GM21786 (cell line): ENCODE measurements around the gene MARCHF5.
"Not testable (repeated sequence)": the region's sequence is repeated elsewhere in the genome, so short reads cannot be mapped to it uniquely, and the experiment has no call there.

Experiments used
- ATAC-seq: cut with Tn5 transposase; IDR thresholded peaks from one replicate; pipeline ENCODE4 v1.9.1; 2021; ENCODE audit not compliant: unreplicated experiment

Gene MARCHF5

DNA sequence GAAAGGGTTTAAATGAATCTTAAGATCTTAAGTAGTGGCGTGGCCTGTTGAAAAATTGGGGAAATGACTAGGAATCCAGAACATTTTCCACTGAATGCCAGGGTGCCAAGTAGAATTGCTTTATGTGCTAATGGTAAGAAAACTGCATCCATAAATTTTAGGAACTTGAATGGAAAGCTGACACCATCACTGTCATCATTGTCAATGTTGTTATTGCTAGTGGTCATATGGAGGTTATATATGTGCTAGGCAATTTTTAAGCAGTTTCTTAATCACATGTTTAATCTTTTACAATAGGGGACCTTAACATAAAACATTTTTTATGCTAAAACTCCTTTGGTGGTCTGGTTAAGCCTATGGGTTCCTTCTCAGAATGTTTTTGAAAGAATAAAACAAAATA is 13.1 kb downstream of the MARCHF5 start:
- no peak for ATAC-seq

DNA sequence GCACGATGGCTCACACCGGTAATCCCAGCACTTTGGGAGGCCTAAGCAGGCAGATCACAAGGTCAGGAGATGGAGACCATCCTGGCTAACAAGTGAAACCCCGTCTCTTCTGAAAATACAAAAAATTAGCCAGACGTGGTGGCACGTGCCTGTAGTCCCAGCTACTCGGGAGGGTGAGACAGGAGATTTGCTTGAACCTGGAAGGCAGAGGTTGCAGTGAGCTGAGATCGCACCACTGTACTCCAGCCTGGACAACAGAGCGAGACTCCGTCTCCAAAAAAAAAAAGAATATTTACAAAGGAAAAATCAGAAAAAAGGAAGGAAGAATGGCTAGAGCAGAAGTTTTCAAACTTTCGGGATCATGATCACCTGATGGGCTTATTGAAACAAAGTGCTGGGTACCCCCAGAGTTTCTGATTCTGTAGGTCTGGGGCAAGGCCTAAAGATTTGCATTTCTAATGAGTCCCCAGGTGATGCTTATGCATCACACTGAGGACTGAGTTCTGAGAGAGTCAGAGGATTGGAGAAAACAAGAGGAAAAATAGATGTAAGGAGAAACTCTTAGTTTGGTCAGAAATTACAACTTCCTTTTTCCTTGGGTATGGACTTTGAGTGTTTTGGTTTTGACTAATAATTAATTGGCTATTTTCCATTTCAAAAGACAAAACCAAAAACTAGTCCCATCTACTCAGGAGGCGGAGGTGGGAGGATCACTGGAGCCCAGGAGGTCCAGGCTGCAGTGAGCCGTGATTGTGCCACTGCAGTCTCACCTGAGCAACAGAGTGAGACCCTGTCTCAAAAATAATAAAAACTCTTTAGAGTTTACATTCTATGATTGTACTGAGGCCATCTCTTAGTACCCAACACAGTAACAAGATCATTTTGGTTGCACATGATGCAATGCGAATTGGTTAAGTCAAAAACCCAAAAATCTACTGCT is 14.4 kb downstream of the MARCHF5 start:
- ATAC-seq, result no peak

DNA sequence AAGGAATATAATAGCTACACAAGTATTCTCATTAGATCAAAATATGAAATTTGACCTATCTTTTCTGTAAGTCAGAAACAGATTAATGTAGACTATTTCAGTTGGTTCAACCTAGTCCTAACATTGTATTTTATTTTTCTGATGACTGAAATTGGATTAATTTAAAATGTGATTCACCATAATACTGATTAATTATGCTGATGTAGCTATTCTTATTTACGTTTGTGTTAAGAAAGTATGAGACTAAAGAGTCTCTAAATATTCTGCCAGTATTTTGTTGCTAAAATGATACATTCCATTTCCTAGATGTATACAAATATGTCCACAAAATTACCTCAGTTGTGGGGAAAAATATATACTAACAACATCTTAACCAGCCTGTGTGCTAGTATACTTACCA is 18.3 kb downstream of the MARCHF5 start:
- ATAC-seq, result no peak

DNA sequence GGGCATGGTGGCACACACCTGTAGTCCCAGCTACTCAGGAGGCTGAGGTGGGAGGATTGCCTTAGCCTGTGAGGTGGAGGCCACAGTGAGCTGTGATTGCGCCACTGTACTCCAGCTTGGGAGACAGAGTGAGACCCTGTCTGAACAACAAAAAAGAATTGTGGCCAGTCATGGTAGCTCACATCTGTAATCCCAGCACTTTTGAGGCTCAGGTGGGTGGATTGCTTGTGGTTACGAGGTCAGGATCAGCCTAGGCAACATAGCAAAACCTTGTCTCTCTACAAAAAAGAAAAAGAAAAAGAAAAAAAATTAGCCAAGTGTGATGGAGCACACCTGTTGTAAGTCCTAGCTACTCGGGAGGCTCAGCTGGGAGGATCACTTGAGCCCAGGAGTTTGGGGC is 22.8 kb downstream of the MARCHF5 start:
- no peak for ATAC-seq

DNA sequence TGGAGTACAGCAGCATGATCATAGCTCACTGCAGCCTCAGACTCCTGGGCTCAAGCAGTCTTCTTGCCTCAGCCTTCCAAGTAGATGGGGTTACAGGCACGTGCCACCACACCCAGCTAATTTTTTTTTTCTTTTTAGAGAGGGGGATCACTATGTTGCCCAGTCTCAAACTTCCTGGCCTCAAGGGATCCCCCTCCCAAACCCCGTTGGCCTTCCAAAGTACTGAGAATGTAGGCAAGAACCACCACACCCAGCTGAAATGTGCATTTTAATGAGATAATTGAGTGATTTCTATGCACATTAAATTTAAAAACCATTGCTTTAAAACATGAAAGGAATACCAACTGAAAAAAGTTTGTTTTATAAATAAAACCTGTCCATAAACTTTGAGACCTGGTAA is 25.6 kb downstream of the MARCHF5 start:
- no peak for ATAC-seq

DNA sequence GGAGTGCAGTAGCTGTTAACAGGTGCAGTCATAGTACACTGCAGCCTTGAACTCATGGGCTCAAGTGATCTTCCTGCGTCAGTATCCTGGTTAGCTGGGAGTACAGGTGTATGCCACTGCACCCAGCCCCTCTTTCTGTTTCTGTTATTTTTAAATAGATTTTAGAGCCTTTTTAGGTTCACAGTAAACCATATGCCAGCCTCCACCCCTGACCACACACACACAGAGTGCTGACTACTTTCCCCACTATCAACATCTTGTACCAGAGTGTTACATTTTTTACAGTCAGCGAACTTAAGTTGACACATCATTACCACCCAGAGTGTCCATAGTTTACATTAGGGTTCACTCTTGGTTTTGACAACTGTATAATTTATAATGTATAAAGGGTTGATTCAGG is 32.1 kb downstream of the MARCHF5 start:
- ATAC-seq, result no peak

DNA sequence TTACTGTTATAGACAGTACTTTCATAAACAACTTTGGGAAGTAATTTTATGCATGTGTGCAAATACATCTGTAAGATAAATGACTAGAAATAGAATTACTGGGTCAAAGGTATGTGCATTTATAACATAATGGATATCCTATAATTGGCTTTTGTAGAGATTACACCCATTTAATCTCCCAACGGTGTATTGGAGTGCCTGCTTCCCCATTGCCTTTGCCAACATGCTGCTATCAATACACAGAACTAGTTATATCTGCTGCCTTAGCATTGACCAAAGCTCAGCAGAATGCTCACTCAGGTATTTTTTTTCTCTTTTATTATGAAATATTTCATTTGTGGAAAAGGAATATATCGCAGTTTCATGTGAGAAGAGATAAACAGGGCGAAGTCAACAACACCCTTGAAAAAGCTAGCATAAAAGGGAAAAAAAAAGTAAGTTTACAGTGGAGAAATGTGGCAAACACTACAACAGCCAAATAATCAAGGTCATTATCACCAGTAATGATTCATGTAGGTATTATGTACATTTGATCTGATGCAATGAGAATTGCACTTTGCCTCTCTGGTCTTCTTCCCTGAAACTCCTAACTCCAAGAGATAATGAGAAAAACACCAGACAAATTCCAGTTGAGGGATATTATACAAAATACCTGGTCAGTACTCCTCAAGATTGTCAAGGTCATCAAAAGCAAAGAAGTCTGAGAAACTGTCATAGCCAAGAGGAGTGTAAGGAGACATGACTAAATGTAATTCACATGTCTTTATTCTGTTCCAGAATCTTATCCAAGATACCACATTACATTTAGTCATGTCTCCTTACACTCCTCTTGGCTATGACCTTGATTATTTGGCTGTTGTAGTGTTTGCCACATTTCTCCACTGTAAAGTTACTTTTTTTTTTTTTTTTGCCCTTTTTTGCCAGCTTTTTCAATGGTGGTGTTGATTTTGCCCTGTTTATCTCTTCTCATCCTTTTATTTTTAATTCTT is 36.8 kb downstream of the MARCHF5 start:
- ATAC-seq, result no peak

GRCh38 chr10:92328993-92329392 is 38.0 kb downstream of the MARCHF5 start:
- ATAC-seq, result no peak

- ATAC-seq, result not testable (repeated sequence)
These were observed 39.0 kb downstream of the MARCHF5 start for GRCh38 chr10:92329927-92330326.

DNA sequence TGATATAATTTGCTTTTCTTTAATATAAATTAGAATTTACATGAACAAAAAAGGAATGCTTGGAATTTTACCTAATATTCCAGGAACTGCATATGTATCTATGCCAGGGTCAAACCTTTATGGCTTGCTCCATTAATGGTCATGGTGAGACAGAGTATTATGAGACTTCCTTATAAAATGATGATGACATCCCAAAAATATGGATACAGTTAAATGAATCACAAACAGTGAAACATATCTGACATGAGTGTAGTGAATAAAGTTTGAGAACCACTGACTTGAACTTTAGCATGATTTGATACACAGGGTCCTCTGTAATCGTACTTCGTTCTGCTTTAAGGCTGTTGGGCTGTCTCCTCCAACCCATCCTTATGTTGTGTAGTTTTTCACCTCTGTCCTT is 51.8 kb downstream of the MARCHF5 start:
- ATAC-seq, result no peak

- ATAC-seq, result not testable (repeated sequence)
These were observed 54.6 kb downstream of the MARCHF5 start for GRCh38 chr10:92345575-92345974.

GRCh38 chr10:92347035-92347676 is 56.2 kb downstream of the MARCHF5 start:
- not testable (repeated sequence) for ATAC-seq

DNA sequence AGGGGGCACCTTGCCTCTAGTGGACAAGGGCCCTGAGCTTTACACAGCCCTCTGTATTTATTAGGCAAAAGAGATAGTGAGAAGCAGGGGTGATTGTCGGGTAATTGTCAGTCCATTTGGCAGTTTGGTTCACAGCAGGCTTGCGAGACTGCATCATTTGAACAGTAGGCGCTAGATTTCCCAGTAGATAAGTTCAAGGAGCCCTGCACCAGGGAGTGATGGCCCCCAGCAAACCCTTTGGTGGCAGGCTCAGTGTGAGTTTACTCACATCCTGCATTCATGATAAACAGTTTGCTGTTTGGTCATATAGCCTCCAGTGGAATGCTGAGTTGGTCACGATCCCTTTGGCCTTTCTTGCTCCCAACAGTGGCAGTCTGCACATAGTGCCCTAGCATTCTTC is 59.4 kb downstream of the MARCHF5 start:
- ATAC-seq, result no peak

DNA sequence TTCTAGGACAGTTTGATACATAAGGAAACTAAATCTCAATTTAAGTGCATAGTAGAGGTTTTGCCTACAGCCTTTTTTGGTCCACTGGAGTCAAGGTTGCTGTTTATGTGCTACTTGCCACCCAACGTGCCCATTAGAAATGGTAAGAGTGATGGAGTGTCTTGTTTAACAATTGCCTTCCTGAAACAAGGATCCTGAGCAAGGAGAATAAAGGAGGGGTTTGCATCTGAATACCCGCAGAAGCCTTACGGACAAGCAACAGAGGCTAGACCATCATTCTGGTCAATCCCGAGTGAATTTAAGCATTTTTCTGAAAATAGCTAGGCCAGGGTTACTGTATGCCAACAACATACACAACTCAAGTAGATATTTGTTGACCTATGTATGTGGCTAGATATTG is 63.6 kb downstream of the MARCHF5 start:
- ATAC-seq, result no peak

GRCh38 chr10:92356041-92356440 is 65.1 kb downstream of the MARCHF5 start:
- ATAC-seq, result no peak

GRCh38 chr10:92363498-92363897 is 72.5 kb downstream of the MARCHF5 start:
- no peak for ATAC-seq

GRCh38 chr10:92366412-92367021 is 75.5 kb downstream of the MARCHF5 start:
- ATAC-seq, result no peak

DNA sequence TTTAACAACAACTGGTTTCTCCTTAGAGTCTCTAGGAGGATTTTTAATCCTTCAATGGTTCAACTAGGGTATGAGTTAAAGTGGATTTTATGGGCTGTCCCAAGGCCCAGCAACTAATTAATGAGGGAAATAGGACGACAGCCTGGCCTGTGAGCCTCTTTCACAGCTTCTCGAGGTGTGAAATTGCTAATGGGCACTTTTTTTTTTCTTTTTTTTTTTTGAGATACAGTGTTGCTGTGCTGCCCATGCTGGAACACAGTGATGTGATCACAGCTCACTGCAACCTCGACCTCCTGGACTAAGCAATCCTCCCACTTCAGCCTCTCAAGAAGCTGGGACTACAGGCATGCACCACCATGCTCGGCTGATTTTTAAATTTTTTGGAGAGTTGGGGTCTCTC is 87.0 kb downstream of the MARCHF5 start:
- no peak for ATAC-seq

DNA sequence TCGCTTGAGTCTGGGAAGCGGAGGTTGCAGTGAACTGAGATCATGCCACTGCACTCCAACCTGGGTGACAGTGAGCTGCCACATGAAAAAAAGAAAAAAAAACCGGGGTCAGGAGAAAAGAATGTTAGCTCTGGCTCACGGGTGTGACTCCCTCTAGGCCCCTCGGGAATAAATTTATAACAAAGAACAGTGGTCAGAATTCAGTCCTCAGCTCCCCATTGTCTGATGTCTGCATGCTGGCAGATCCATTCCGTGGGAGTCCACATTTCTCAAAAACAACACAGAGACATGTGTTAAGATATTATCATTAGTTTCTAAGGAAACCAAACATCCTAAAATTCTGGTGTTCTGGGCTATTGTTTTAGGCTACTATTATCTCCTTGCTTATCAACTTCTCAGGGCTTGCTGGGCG is 90.6 kb downstream of the MARCHF5 start:
- ATAC-seq, result no peak

DNA sequence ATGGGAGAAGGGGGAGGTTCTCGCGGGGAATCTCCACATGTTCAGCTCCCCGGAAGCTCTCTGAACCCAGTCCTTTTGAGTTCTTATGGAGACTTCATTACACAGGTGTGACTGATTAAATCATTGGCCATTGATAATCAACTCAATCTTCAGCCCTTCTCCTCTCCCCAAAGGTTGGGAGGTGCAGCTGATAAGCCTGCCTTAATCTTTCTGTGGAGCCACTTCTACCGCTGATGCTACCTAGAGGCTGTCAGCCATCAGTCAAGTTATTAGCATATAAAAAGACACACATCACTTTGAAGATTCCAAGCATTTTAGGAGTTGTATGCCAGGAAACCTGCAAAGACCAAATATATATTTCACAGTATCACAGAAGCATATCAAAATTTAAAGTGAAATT is 91.7 kb downstream of the MARCHF5 start:
- no peak for ATAC-seq

DNA sequence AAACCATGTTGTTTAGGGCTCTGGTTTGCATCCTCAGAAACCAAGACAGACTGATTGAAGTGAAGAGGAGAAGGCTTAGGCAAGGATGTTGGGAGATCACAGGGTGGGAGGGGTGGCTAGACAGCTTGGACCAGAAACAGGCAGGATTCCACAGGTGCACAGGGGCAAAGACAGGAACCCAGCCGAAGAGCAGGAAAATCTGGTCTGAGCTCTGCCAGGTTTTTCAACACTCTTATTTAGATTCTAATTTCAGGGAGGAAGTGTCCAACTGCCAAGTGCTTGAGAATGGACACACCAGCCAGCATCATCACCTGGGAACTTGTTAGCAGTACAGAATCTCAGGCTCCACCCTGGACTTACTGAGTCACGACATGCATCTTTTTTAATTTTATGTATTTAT is 93.8 kb downstream of the MARCHF5 start:
- no peak for ATAC-seq
